Measurements from ENCODE around the gene PPP4C.

PPP4C gene

GRCh38 chr16:30065102-30065942 is 10.5 kb upstream of the PPP4C start, which contains the start of gene ALDOA:
Gene ALDOA (plus strand): TSS chr16:30065760. CDS start chr16:30066898, 1,138 bp downstream.
- peak within 1 kb of the TSS; percentile 94 for H3K4me3 ChIP-seq (ENCODE audit: low read depth, low read length)
- no peak for TF ChIP-seq CTCF (IDR thresholded peaks at IDR 0.05; ENCODE audit: insufficient read depth, low read depth, low read length, missing control alignments)
- peak; percentile 98 for DNase-seq (ENCODE audit: low read depth)

DNA sequence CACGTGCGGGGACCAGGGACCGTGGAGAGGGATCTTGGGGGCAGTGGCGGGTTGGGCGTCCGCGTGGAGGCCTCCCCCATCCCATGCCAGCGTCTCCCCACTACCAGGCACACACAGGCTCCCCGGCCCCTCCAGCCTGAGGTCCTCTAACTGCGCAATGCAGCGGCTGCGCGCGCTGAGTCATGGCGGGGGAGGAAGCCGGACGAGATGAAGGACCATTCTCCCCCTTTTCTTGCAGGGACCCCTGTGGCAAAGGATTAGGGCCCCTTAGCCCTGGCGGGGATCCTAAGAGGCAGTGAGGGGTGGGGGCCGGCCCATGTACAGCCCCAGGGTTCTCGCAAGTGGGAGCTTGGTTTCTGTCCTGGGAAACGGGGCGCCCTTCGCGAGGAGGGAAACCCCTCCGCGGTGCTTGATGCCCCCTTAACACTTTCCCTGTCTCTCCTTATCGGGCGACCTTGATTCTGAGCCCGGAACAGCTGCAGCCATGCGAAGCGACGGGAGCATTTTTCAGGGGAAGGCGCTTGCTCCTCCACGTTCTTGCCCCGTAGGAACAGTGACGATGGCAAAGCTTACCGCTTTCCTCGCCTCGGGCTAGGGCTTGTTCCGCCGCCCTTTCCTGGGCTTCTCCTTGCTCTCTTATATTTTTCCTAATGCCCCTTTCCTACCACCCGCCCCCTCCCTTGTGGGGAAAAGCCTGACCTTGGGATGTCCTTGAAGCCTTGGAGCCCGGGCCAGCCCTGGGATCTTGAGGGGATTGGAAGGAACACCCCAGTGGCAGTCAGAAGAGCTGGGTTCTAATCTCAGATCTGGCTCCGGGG is 9.6 kb upstream of the PPP4C start:
- peak overlapping the region; percentile 94 for H3K4me3 ChIP-seq (ENCODE audit: low read depth, low read length)
- DNase-seq (ENCODE audit: low read depth), result no peak
- no peak for TF ChIP-seq CTCF (IDR thresholded peaks at IDR 0.05; ENCODE audit: insufficient read depth, low read depth, low read length, missing control alignments)

GRCh38 chr16:30066761-30067583 is 8.8 kb upstream of the PPP4C start:
- peak overlapping the region; percentile 94 for H3K4me3 ChIP-seq (ENCODE audit: low read depth, low read length)
- DNase-seq (ENCODE audit: low read depth), result no peak
- no peak for TF ChIP-seq CTCF (IDR thresholded peaks at IDR 0.05; ENCODE audit: insufficient read depth, low read depth, low read length, missing control alignments)

DNA sequence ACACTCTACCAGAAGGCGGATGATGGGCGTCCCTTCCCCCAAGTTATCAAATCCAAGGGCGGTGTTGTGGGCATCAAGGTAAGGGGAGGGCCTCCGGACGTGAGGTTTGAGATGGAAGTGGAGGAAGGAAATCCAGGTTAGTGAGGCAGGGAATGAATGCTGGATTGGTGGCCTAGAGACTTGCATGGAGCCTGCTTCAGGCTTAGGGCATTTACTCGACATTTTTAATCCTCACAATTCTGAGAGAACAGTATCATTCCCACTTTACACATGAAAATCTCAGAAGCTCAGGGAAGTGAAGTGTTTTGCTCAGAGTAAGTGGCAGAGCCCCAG is 8.2 kb upstream of the PPP4C start:
- DNase-seq (ENCODE audit: low read depth), result no peak
- peak overlapping the region; percentile 94 for H3K4me3 ChIP-seq (ENCODE audit: low read depth, low read length)
- no peak for TF ChIP-seq CTCF (IDR thresholded peaks at IDR 0.05; ENCODE audit: insufficient read depth, low read depth, low read length, missing control alignments)

DNA sequence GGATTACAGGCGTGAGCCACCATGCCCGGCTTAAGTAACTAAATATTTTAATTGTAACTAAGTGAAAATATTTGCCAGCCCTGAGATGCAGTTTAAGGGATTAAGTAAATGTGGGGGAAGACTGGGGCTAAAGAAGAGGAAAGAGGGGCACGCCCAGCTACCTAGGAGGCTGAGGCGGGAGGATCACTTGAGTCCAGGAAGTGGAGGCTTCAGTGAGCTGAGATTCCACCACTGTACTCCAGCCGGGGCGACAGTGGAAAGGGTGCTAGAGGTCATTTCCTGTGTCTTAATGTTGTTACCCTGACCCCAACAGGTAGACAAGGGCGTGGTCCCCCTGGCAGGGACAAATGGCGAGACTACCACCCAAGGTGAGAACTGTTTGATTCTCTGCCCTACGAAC is 7.5 kb upstream of the PPP4C start:
- no peak for TF ChIP-seq CTCF (IDR thresholded peaks at IDR 0.05; ENCODE audit: insufficient read depth, low read depth, low read length, missing control alignments)
- no peak overlapping the region for H3K4me3 ChIP-seq (ENCODE audit: low read depth, low read length)
- DNase-seq (ENCODE audit: low read depth), result no peak

DNA sequence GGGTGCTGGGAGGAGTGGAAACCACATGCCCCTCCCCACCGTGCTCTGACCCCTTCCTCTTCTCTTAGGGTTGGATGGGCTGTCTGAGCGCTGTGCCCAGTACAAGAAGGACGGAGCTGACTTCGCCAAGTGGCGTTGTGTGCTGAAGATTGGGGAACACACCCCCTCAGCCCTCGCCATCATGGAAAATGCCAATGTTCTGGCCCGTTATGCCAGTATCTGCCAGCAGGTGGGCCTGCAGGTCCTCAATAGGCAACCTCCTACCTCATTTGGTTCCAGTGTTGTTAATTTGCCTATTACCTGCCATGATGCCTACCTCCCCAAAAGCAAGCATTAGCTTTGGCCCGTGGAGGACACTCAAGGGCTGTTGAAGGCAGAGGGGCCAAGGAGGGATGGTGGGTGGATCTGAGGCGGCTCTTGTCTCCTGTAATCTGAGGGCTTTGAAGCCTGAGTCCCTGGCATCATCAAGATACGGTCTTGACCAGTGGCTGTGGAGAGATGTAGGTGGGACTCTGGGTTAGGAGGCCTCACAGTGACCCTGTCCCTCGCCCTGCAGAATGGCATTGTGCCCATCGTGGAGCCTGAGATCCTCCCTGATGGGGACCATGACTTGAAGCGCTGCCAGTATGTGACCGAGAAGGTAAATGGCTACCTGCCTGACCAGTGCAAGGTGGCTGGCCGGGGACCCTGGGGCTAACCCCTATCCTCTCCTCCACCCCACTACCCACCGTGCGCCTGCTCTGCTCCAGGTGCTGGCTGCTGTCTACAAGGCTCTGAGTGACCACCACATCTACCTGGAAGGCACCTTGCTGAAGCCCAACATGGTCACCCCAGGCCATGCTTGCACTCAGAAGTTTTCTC is 6.8 kb upstream of the PPP4C start:
- peak; percentile 46 for DNase-seq (ENCODE audit: low read depth)
- no peak overlapping the region for H3K4me3 ChIP-seq (ENCODE audit: low read depth, low read length)
- peak; percentile 44 for TF ChIP-seq CTCF (IDR thresholded peaks at IDR 0.05; ENCODE audit: insufficient read depth, low read depth, low read length, missing control alignments)
